ENCODE measurements around the gene ZBED4. TPM values are rescaled to one million over a fixed set of nuclear protein-coding genes. Genes with fewer than 3 reads are reported as not detected.

ZBED4 gene
- total RNA-seq, 2 donors from 2014 or later = 9.6 to 17.1 TPM

DNA sequence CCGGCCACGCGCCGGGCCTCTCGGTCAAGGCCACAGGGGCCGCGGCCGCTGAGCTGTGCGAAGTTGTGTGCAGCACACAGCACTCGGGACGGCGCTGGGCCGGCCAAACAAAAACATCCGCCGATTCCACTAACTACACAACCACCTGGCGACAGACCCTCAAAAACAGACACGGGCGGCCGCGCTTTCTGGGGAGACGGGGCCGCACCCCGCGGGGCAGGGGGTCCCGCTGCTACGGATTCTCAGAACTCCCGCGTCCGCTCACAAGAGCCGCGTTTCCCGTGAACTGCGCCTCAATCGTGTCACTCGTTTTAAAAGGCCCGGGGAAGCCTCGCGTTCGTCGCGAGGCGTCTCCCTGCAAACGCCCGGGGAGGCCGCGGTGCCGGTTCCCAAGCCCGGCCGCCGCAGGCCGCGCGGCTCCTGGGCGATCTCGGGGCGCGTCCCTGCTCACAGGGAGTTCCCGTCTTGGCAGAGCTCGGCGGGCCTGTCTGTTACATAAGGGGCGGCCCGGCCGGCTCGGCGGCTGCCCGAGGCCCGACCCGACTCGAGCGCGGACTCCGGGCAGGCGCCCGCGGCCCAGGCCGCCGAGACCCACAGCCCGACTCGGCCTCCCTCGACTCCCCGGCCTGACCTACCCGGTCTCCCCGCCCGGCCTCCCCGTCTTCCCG, 26.9 kb upstream of the ZBED4 start:
- WGBS, 2 donors = 1% methylated on average over 86 of the region's 86 CpGs; no CpG with 5 or more reads in 1 of the 2 donors
- intact Hi-C loops (cut with DNase I) = no loop called here

DNA sequence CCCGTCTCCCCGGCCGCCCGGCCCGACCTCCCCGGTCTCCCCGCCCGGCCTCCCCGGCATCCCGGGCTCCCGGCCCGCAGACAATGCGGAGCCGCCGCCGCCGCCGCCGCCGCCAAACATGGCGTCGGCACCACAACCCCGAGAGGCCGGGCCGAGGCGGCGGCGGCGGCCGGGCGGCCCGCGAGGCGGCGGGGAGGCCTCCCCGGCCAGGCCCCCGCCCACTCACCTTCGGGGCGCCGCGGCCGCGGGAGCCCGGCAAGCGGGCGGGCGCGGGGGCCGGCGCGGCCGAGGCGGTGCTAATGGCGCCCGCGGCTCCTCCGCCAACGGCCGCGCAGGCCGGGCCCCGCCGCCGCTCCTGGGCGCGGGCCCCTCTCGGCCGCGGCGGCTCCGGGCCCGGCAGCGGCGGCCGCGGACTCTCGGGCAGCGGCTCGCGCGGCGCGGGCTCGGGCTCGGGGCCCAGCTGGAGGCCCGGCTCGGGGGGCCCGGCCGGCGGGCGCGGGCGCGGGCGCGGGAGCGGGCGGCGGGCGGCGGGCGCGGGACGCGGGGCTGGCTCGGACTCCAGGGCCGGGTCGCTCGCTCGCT, 26.3 kb upstream of the ZBED4 start:
- H3K9me3 ChIP-seq = no peaks in the 10 kb centered on the region
- 0% methylated on average over 6 to 36 of the region's 110 CpGs for WGBS, 2 donors
- TF ChIP-seq, protein P1, sequence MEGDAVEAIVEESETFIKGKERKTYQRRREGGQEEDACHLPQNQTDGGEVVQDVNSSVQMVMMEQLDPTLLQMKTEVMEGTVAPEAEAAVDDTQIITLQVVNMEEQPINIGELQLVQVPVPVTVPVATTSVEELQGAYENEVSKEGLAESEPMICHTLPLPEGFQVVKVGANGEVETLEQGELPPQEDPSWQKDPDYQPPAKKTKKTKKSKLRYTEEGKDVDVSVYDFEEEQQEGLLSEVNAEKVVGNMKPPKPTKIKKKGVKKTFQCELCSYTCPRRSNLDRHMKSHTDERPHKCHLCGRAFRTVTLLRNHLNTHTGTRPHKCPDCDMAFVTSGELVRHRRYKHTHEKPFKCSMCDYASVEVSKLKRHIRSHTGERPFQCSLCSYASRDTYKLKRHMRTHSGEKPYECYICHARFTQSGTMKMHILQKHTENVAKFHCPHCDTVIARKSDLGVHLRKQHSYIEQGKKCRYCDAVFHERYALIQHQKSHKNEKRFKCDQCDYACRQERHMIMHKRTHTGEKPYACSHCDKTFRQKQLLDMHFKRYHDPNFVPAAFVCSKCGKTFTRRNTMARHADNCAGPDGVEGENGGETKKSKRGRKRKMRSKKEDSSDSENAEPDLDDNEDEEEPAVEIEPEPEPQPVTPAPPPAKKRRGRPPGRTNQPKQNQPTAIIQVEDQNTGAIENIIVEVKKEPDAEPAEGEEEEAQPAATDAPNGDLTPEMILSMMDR (IDR thresholded peaks at IDR 0.05) = no peak
- no peak for TF ChIP-seq POLR2A (IDR thresholded peaks at IDR 0.05)
- H3K4me1 ChIP-seq = peaks cover 41% of the 10 kb centered on the region
- intact Hi-C loops (cut with DNase I) = no loop called here
- no peak for DNase-seq
- peak overlapping the region; percentile 35 to 67 for H3K4me3 ChIP-seq
- ATAC-seq = peak; percentile 45
- H3K27ac ChIP-seq = peak overlapping the region; percentile 75 to 93 (median 88)
- H3K36me3 ChIP-seq (replicated peaks in 1 of 2; ENCODE audit: insufficient read depth in 1 of 2, low read depth in 2 of 2) = peaks cover 0 to 10% of the 10 kb centered on the region in 2 donors
- H3K27me3 ChIP-seq = no peaks in the 10 kb centered on the region

More for the DNA sequence above, 26.9 kb upstream of the ZBED4 start:
- H3K9me3 ChIP-seq = no peaks in the 10 kb centered on the region
- peak in 2 of 3 donors; percentile 20 to 28 for TF ChIP-seq POLR2A (IDR thresholded peaks at IDR 0.05)
- TF ChIP-seq, protein P1 (IDR thresholded peaks at IDR 0.05) = no peak
- peaks cover 47% of the 10 kb centered on the region for H3K4me1 ChIP-seq
- H3K27ac ChIP-seq = peak overlapping the region; percentile 58 to 93 (median 88)
- H3K4me3 ChIP-seq = peak overlapping the region; percentile 35 to 67
- peaks cover 0 to 10% of the 10 kb centered on the region in 2 donors for H3K36me3 ChIP-seq (replicated peaks in 1 of 2; ENCODE audit: insufficient read depth in 1 of 2, low read depth in 2 of 2)
- ATAC-seq = peak; percentile 57
- peak; percentile 58 to 74 (median 65) for DNase-seq
- no peaks in the 10 kb centered on the region for H3K27me3 ChIP-seq

DNA sequence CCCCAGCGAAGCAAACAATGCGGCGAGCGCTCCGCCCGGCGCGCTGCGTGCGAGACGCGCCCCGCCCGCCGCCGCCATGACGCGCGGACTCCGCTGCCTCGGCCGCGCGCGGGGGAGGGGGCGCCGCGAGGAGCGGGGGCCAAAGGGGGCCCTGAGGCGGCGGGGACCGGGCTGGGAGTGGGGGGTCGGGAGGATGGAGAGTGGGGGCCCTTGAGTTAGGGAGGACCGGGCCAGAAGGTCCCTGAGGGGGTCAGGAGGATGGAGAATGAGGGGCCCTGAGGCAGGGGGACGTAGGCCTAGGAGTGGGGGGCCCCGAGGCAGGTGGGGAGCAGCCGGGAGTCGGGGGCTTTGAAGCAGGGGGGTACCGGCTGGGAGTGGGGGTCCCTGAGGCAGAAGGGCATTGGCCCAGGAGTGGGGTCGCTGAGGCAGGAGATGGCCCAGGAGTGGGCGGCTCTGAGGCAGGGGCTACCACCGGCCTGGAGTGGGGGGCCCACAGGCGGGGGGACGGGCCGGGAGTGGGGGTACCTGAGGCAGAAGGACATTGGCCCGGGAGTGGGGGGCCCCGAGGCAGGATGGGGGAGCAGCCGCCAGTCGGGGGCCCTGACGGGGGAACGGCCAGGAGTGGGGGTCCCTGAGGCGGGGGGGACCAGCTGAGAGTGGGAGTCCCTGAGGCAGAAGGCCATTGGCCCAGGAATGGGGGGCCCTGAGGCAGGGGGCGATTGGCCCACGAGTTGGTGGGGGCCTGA, 25.6 kb upstream of the ZBED4 start, which contains the start of gene BRD1:
TSS of gene BRD1 (minus strand) at position 21 of the 746 bp plus-strand sequence. CDS start 3,556 bp downstream, outside the sequence.
- TF ChIP-seq, protein P1 (IDR thresholded peaks at IDR 0.05) = no peak
- TF ChIP-seq POLR2A (IDR thresholded peaks at IDR 0.05) = peak in 1 of 3 donors; percentile 10
- Histone ChIP-seq H3K9me3 (no peaks in the 10 kb centered on the region), H3K36me3 (replicated peaks in 1 of 2; ENCODE audit: insufficient read depth in 1 of 2, low read depth in 2 of 2) (peaks cover 0 to 6% of the 10 kb centered on the region in 2 donors), H3K4me1 (peaks cover 42% of the 10 kb centered on the region), H3K4me3 (peak within 1 kb of the TSS; percentile 35 to 67), H3K27ac (peak within 1 kb of the TSS; percentile 75 to 93 (median 88)), H3K27me3 (no peaks in the 10 kb centered on the region)
- 31 to 44% methylated on average over 7 to 8 of the region's 54 CpGs for WGBS, 2 donors
- intact Hi-C loops (cut with DNase I) = no loop called here
- DNase-seq (peak; percentile 51 to 75 (median 64)), ATAC-seq (peak; percentile 79)

GRCh38 chr22:49828599-49828965, 25.1 kb upstream of the ZBED4 start:
- DNase-seq = no peak
- H3K4me3 ChIP-seq = no peak overlapping the region
- H3K9me3 ChIP-seq = no peaks in the 10 kb centered on the region
- peaks cover 47% of the 10 kb centered on the region for H3K4me1 ChIP-seq
- no peak for ATAC-seq
- TF ChIP-seq, protein P1 (IDR thresholded peaks at IDR 0.05) = no peak
- 95 to 96% methylated on average over 10 to 12 of the region's 14 CpGs for WGBS, 2 donors
- H3K36me3 ChIP-seq (replicated peaks in 1 of 2; ENCODE audit: insufficient read depth in 1 of 2, low read depth in 2 of 2) = peaks cover 0 to 2% of the 10 kb centered on the region in 2 donors
- intact Hi-C loops (cut with DNase I) = no loop called here
- peak overlapping the region in 1 of 4 donors; percentile 84 for H3K27ac ChIP-seq
- H3K27me3 ChIP-seq = no peaks in the 10 kb centered on the region

Data from body of pancreas (tissue), 4 donors.